Measurements from ENCODE around the gene SETBP1. TPM values are rescaled to one million over a fixed set of nuclear protein-coding genes. Genes with fewer than 3 reads are reported as not detected.

SETBP1 gene
- total and polyA plus RNA-seq, 2 of the 4 experiments (the other 2 are of a cell fraction): 0.19 to 0.36 TPM

DNA sequence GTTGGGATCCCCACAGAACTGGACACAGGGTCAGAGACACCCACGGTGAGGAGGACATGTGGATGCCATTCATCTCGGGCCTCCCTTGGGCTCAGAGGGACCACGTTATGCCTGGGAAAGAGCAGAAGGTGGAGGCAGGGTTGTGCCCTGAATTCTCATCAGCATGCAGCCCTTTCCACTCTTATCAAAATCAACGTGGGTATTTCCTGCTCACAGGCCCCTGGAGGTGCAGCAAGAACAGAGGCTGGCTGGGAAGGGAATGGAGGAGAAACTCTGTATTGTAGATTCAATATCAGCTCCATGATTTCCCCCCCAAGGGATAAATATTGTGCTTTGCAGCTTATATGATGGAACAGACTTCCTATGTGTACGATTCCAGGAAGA is 90.9 kb downstream of the SETBP1 start:
- no peak overlapping the region for H3K23ac ChIP-seq (ENCODE audit: low read depth, low read length)
- H2BK5ac ChIP-seq (ENCODE audit: low read depth, low read length, poor library complexity, severe bottlenecking): no peak overlapping the region
- no peak overlapping the region for H4K91ac ChIP-seq (ENCODE audit: insufficient read depth, low read depth, low read length)
- in situ Hi-C loops (cut with MboI; ENCODE audit: low sequenced_read_pairs) (no loop called here), intact Hi-C loops (cut with micrococcal nuclease) (no loop called here), dilution Hi-C loops (cut with HindIII; ENCODE audit: low sequenced_read_pairs, unreplicated experiment) (no loop called here)
- no peak overlapping the region for H3K4ac ChIP-seq (ENCODE audit: low read depth, low read length)
- no peaks in the 10 kb centered on the region for H3K79me1 ChIP-seq (ENCODE audit: low read depth in 1 of 2, low read length in 2 of 2)
- no peak overlapping the region for H3K9ac ChIP-seq (ENCODE audit: low read depth, low read length)
- WGBS, 2 experiments (ENCODE audit: extremely low coverage in 2 of 2, insufficient read length in 1 of 2): no CpG with 5 or more reads among the region's 5 CpGs
- no peak overlapping the region for H3K56ac ChIP-seq (ENCODE audit: extremely low read depth, insufficient read depth, low read length)
- H3K14ac ChIP-seq (replicated peaks; ENCODE audit: low read depth, low read length): no peak overlapping the region
- no peak overlapping the region for H2AK9ac ChIP-seq (replicated peaks; ENCODE audit: low read depth, low read length, poor library complexity)
- H3K4me2 ChIP-seq (ENCODE audit: low read depth, low read length): no peak overlapping the region
- no peak overlapping the region for H3K18ac ChIP-seq (ENCODE audit: low read depth, low read length)
- no peak overlapping the region for H2BK15ac ChIP-seq (ENCODE audit: low read depth, low read length)
- ATAC-seq (ENCODE audit: low read depth) (no peak), DNase-seq (no peak)
- no peak overlapping the region for H3K27ac ChIP-seq (ENCODE audit: insufficient read depth, low read length)
- BruUV-seq (replicated peaks): no TSS peak
- no peak overlapping the region for H4K8ac ChIP-seq (ENCODE audit: low read depth in 2 of 2, low read length in 2 of 2)
- H2AFZ ChIP-seq (replicated peaks; ENCODE audit: low read length, poor library complexity): no peak overlapping the region
- POLR2A ChIA-PET (ENCODE audit: unreplicated experiment): no interaction called here
- H2BK20ac ChIP-seq (ENCODE audit: low read depth, low read length): no peak overlapping the region
- TF ChIP-seq, protein P1, sequence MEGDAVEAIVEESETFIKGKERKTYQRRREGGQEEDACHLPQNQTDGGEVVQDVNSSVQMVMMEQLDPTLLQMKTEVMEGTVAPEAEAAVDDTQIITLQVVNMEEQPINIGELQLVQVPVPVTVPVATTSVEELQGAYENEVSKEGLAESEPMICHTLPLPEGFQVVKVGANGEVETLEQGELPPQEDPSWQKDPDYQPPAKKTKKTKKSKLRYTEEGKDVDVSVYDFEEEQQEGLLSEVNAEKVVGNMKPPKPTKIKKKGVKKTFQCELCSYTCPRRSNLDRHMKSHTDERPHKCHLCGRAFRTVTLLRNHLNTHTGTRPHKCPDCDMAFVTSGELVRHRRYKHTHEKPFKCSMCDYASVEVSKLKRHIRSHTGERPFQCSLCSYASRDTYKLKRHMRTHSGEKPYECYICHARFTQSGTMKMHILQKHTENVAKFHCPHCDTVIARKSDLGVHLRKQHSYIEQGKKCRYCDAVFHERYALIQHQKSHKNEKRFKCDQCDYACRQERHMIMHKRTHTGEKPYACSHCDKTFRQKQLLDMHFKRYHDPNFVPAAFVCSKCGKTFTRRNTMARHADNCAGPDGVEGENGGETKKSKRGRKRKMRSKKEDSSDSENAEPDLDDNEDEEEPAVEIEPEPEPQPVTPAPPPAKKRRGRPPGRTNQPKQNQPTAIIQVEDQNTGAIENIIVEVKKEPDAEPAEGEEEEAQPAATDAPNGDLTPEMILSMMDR (conservative IDR thresholded peaks at IDR 0.05; ENCODE audit: low read depth, low read length): no peak
- no peak for TF ChIP-seq CHD1 (IDR thresholded peaks at IDR 0.05; ENCODE audit: low read depth, low read length)
- no peak for TF ChIP-seq NFE2L2 (IDR thresholded peaks at IDR 0.05; ENCODE audit: low read depth, low read length)
- no peak for TF ChIP-seq RCOR1 (IDR thresholded peaks at IDR 0.05; ENCODE audit: insufficient replicate concordance, low read length)
- no peak for TF ChIP-seq MAZ (IDR thresholded peaks at IDR 0.05; ENCODE audit: borderline replicate concordance, low read depth, low read length)
- TF ChIP-seq, protein P2, sequence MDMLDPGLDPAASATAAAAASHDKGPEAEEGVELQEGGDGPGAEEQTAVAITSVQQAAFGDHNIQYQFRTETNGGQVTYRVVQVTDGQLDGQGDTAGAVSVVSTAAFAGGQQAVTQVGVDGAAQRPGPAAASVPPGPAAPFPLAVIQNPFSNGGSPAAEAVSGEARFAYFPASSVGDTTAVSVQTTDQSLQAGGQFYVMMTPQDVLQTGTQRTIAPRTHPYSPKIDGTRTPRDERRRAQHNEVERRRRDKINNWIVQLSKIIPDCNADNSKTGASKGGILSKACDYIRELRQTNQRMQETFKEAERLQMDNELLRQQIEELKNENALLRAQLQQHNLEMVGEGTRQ (IDR thresholded peaks at IDR 0.05; ENCODE audit: low read depth, low read length): no peak
- TF ChIP-seq POLR2A (IDR thresholded peaks at IDR 0.05; ENCODE audit: low read depth, low read length): no peak
- TF ChIP-seq FOS (IDR thresholded peaks at IDR 0.05; ENCODE audit: low read depth, low read length): no peak
- no peak for TF ChIP-seq BHLHE40 (IDR thresholded peaks at IDR 0.05; ENCODE audit: low read depth, low read length)
- no peak for TF ChIP-seq CEBPB (IDR thresholded peaks at IDR 0.05; ENCODE audit: low read depth, low read length)
- TF ChIP-seq MXI1 (IDR thresholded peaks at IDR 0.05; ENCODE audit: borderline replicate concordance, low read depth, low read length): no peak
- H4K20me1 ChIP-seq (ENCODE audit: insufficient read depth, low read length): no peaks in the 10 kb centered on the region
- no peak overlapping the region for H2BK120ac ChIP-seq (ENCODE audit: low read depth, low read length)
- no peaks in the 10 kb centered on the region; the same call in 1 of the 2 replicates for H3K27me3 ChIP-seq (ENCODE audit: control insufficient read depth, insufficient read depth, low read length)
- H4K5ac ChIP-seq (ENCODE audit: low read depth, low read length): no peak overlapping the region
- H2AK5ac ChIP-seq (ENCODE audit: low read depth, low read length): no peak overlapping the region
- CTCF ChIA-PET: no interaction called here
- no peak overlapping the region for H3K4me3 ChIP-seq (ENCODE audit: insufficient read depth, low read depth, low read length)
- no peaks in the 10 kb centered on the region for H3K36me3 ChIP-seq (ENCODE audit: control insufficient read depth, insufficient read depth, low read length)
- H3K4me1 ChIP-seq (ENCODE audit: control insufficient read depth, insufficient read depth, low read length): no peaks in the 10 kb centered on the region
- no peaks in the 10 kb centered on the region for H3K9me3 ChIP-seq (ENCODE audit: control insufficient read depth, insufficient read depth, low read length)
- no peaks in the 10 kb centered on the region for H3K9me1 ChIP-seq (ENCODE audit: insufficient read depth, low read length)

Measured in IMR-90 (cell line).